PC-9 (cell line): ENCODE results near the gene SPRR1A. TPM values are rescaled to one million over a fixed set of nuclear protein-coding genes. Genes with fewer than 3 reads are reported as not detected.
"Not testable (repeated sequence)": the region's sequence is repeated elsewhere in the genome, so short reads cannot be mapped to it uniquely, and the experiment has no call there.

Experiments
- BruUV-seq: library from RNA; stranded (reverse); fragments of 400-500 nt; replicated peaks from 2 replicates; lab custom pipeline; 2021; lab: Mats Ljungman, UMichigan
- CTCF ChIA-PET: fragments of 300-600 bp; sonication (Branson Sonifier 250); formaldehyde crosslinking; loops from one replicate; lab custom pipeline; 2022; ENCODE audit warnings: antibody characterized with exemption; lab: Charles Lee
- POLR2A ChIA-PET: fragments of 300-600 bp; sonication (Branson Sonifier 250); formaldehyde crosslinking; loops from one replicate; lab custom pipeline; 2022; ENCODE audit warnings: antibody characterized with exemption; ENCODE audit not compliant: unreplicated experiment; lab: Charles Lee
- DNase-seq, 2 experiments: peaks; one replicate each; pipeline versions ENCODE4 v3.0.0 to v3.0.0-alpha.2; 2015 to 2022; ENCODE audit warnings: mixed read lengths in 1 of 2
- H2AFZ ChIP-seq: fragments of 200-600 bp; sonication (generic); 2 replicates; pipeline ENCODE4 v1.8.1; 2017; ENCODE audit warnings: antibody characterized with exemption
- H3F3A ChIP-seq: fragments of 200-600 bp; sonication (generic); 2 replicates; pipeline ENCODE4 v1.8.1; 2017; ENCODE audit warnings: antibody characterized with exemption, mild to moderate bottlenecking, low read depth; ENCODE audit not compliant: insufficient read depth
- H3K27ac ChIP-seq: fragments of 200-600 bp; sonication (generic); 2 replicates; pipeline ENCODE4 v1.6.1; 2016; ENCODE audit warnings: mixed run types
- H3K27me3 ChIP-seq: fragments of 200-600 bp; sonication (generic); 2 replicates; pipeline ENCODE4 v1.6.1; 2016; ENCODE audit warnings: low read depth, mixed run types; ENCODE audit not compliant: insufficient read depth
- H3K36me3 ChIP-seq: fragments of 200-600 bp; sonication (generic); 2 replicates; pipeline ENCODE4 v1.6.1; 2016; ENCODE audit warnings: low read depth, mixed run types
- H3K4me1 ChIP-seq: fragments of 200-600 bp; sonication (generic); replicated peaks from 2 replicates; pipeline ENCODE4 v1.6.1; 2016; ENCODE audit warnings: mixed run types; ENCODE audit not compliant: insufficient read depth
- H3K4me2 ChIP-seq: fragments of 200-600 bp; sonication (generic); 2 replicates; pipeline ENCODE4 v1.6.1; 2017; ENCODE audit warnings: mixed run types
- H3K4me3 ChIP-seq: fragments of 200-600 bp; sonication (generic); 2 replicates; pipeline ENCODE4 v1.6.1; 2016; ENCODE audit warnings: mixed run types
- H3K79me2 ChIP-seq: fragments of 200-600 bp; sonication (generic); 2 replicates; pipeline ENCODE4 v1.6.1; 2017; ENCODE audit warnings: low read depth, mixed run types
- H3K9me2 ChIP-seq: fragments of 200-600 bp; sonication (generic); 2 replicates; pipeline ENCODE4 v1.8.1; 2017; ENCODE audit warnings: mild to moderate bottlenecking; ENCODE audit not compliant: insufficient read depth
- H3K9me3 ChIP-seq: fragments of 200-600 bp; sonication (generic); 2 replicates; pipeline ENCODE4 v1.8.1; 2016; ENCODE audit warnings: low read depth; ENCODE audit not compliant: insufficient read depth
- H4K20me1 ChIP-seq: fragments of 200-600 bp; sonication (generic); 2 replicates; pipeline ENCODE4 v1.8.1; 2017; ENCODE audit not compliant: insufficient read depth
- CTCF ChIP-seq: fragments of 200-600 bp; sonication (generic); conservative IDR thresholded peaks from 2 replicates; pipeline ENCODE4 v1.6.1; 2017; ENCODE audit warnings: mixed run types, antibody characterized with exemption, mild to moderate bottlenecking, moderate library complexity
- EZH2 ChIP-seq: fragments of 200-600 bp; sonication (generic); IDR thresholded peaks from 2 replicates; pipeline ENCODE4 v1.8.0; 2017; ENCODE audit warnings: antibody characterized with exemption, low read depth
- intact Hi-C: fragments of 100-400 bp; cut with micrococcal nuclease; formaldehyde crosslinking; loops from one replicate; pipeline ENCODE4 v1.10.0; 2022; ENCODE audit not compliant: unreplicated experiment
- total RNA-seq: library from RNA; stranded (reverse); gene quantifications from 2 replicates; pipeline ENCODE4 v1.2.3, GENCODE V29; 2021

Gene SPRR1A
- total RNA-seq, 1 experiment from 2014 or later = not detected

GRCh38 chr1:153001382-153001781, 17.5 kb downstream of the SPRR1A start, which contains the start of gene SPRR3:
Gene SPRR3, plus strand, starts transcription at chr1:153001749. Its CDS starts 1,272 bp downstream, at chr1:153003021.
- Histone ChIP-seq H3K4me3 (no peak within 1 kb of the TSS), H3K9me3 (no peaks in the 10 kb centered on the region), H3K27me3 (no peaks in the 10 kb centered on the region), H3K4me2 (peak within 1 kb of the TSS; percentile 42), H3K27ac (peak within 1 kb of the TSS; percentile 43), H3K79me2 (no peaks in the 10 kb centered on the region), H3K4me1 (peaks cover 35% of the 10 kb centered on the region), H3F3A (peaks cover 22% of the 10 kb centered on the region), H3K9me2 (no peaks in the 10 kb centered on the region), H2AFZ (no peak within 1 kb of the TSS), H3K36me3 (no peaks in the 10 kb centered on the region), H4K20me1 (no peaks in the 10 kb centered on the region)
- no TSS peak for BruUV-seq
- POLR2A ChIA-PET = no interaction called here
- no peak for TF ChIP-seq EZH2
- CTCF ChIA-PET = no interaction called here
- intact Hi-C loops = loop anchor here (1.0 kb wide), 1 partner anchor 39 kb away; no protein-coding TSS in a partner anchor
- DNase-seq = peak; percentile 54 to 92

- H3F3A ChIP-seq, H3K4me1 ChIP-seq, H4K20me1 ChIP-seq, H3K27ac ChIP-seq, H3K36me3 ChIP-seq, H2AFZ ChIP-seq, POLR2A ChIA-PET, BruUV-seq, H3K27me3 ChIP-seq, H3K9me3 ChIP-seq, H3K4me2 ChIP-seq, H3K4me3 ChIP-seq, H3K79me2 ChIP-seq, DNase-seq, CTCF ChIA-PET, intact Hi-C loops, H3K9me2 ChIP-seq: not testable (repeated sequence)
Measured at GRCh38 chr1:153011235-153011758, 27.4 kb downstream of the SPRR1A start.

- H4K20me1 ChIP-seq, H3K36me3 ChIP-seq, H3K4me1 ChIP-seq, DNase-seq, H3K9me2 ChIP-seq, H3K4me3 ChIP-seq, H2AFZ ChIP-seq, CTCF ChIA-PET, H3K27me3 ChIP-seq, POLR2A ChIA-PET, H3K27ac ChIP-seq, intact Hi-C loops, BruUV-seq, H3K79me2 ChIP-seq, H3K9me3 ChIP-seq, H3F3A ChIP-seq, H3K4me2 ChIP-seq: not testable (repeated sequence)
Measured at GRCh38 chr1:153021829-153022228, 37.9 kb downstream of the SPRR1A start.

GRCh38 chr1:153022340-153022739, 38.5 kb downstream of the SPRR1A start:
- H3K4me3 ChIP-seq, intact Hi-C loops, H3K9me3 ChIP-seq, H3F3A ChIP-seq, H3K27ac ChIP-seq, H4K20me1 ChIP-seq, H3K36me3 ChIP-seq, H3K4me2 ChIP-seq, BruUV-seq, H3K79me2 ChIP-seq, H3K27me3 ChIP-seq, DNase-seq, H3K4me1 ChIP-seq, H2AFZ ChIP-seq, H3K9me2 ChIP-seq, POLR2A ChIA-PET, CTCF ChIA-PET: not testable (repeated sequence)

- Histone ChIP-seq H3K79me2 (no peaks in the 10 kb centered on the region), H3K4me3 (no peak overlapping the region), H3F3A (no peaks in the 10 kb centered on the region), H3K36me3 (no peaks in the 10 kb centered on the region), H4K20me1 (no peaks in the 10 kb centered on the region), H3K4me2 (no peak overlapping the region), H3K9me3 (no peaks in the 10 kb centered on the region), H3K9me2 (0 out of 2 replicates have a peak, but pooled peaks cover 5% of the 10 kb centered on the region), H3K27ac (no peak overlapping the region), H3K27me3 (no peaks in the 10 kb centered on the region), H2AFZ (no peak overlapping the region), H3K4me1 (no peaks in the 10 kb centered on the region)
- DNase-seq = no peak
- TF ChIP-seq CTCF = no peak
- no peak for TF ChIP-seq EZH2
- BruUV-seq = no TSS peak
- CTCF ChIA-PET = no interaction called here
- intact Hi-C loops = no loop called here
- POLR2A ChIA-PET = no interaction called here
Measured at GRCh38 chr1:153023109-153023508, 39.2 kb downstream of the SPRR1A start.
